ENCODE data around the gene RLIM.

Gene RLIM

GRCh38 chrX:74536832-74537371 is 77.5 kb downstream of the RLIM start:
- peak in 4 of 10 donors; percentile 7 to 87 (median 51) for DNase-seq
- intact Hi-C loops (cut with DNase I) = loop anchor here (10.0 kb wide), 1 partner anchor 112 kb away; the partner anchor contains the start of gene SLC16A2

DNA sequence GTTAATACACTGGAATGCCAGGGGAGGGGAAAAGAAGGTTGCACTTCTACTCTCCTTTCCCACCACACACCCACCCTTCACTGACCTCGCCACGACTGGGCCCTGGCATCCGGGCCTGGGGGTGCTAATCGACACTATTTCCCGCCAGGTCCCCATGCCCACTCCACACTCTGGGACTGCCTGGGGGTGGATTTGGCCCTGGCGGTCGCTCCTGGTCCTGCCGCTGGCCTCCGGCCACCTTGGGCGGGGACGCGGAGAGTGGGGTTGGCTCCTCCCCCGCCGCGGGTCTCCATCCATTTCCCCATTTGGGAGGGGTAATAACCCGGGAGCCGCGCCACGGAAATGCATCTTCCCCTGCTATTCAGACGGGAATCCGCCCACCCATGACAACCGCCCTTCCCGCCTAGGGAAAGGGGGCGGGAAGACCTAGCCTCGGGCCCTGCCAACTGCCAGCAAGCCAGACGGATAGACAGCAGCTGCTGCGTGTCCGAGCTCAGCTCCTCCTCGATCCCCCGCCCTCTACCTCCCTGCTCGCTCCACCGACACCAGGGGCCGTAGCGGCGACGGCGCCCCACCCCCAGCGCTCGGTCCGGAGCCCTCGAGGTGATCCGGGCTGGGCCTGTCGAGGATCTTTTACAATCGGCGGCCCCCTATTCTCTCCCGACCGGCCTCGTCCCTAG is 78.1 kb downstream of the RLIM start:
- intact Hi-C loops (cut with DNase I) = loop anchor here (10.0 kb wide), 1 partner anchor 111 kb away; the partner anchor contains the start of gene SLC16A2
- DNase-seq = peak; percentile 20 to 94 (median 58)

- intact Hi-C loops (cut with DNase I) = loop anchor here (10.0 kb wide), 1 partner anchor 111 kb away; the partner anchor contains the start of gene SLC16A2
- peak in 8 of 10 donors; percentile 19 to 84 (median 31) for DNase-seq
Measured at GRCh38 chrX:74535408-74536151, 78.8 kb downstream of the RLIM start.
